Hepatocyte (in vitro differentiated cells): ENCODE data around the gene GLYATL2. TPM values are rescaled to one million over a fixed set of nuclear protein-coding genes. Genes with fewer than 3 reads are reported as not detected.

ENCODE experiments used
- DNase-seq: peaks from one replicate; pipeline ENCODE4 v3.0.0-alpha.2; 2016; ENCODE audit warnings: low spot score
- H2AFZ ChIP-seq: fragments of 200-600 bp; sonication (generic); 2 replicates; pipeline ENCODE4 v1.6.0; 2016; ENCODE audit warnings: antibody characterized with exemption, mild to moderate bottlenecking
- H3K27ac ChIP-seq: fragments of 200-600 bp; sonication (generic); 2 replicates; pipeline ENCODE4 v1.5.1; 2016; ENCODE audit warnings: mild to moderate bottlenecking
- H3K27me3 ChIP-seq: fragments of 200-600 bp; sonication (generic); 2 replicates; pipeline ENCODE4 v1.6.1; 2016
- H3K36me3 ChIP-seq: fragments of 200-600 bp; sonication (generic); replicated peaks from 2 replicates; pipeline ENCODE4 v1.5.1; 2016; ENCODE audit warnings: low read depth; ENCODE audit not compliant: insufficient read depth
- H3K4me1 ChIP-seq: fragments of 200-600 bp; sonication (generic); 2 replicates; pipeline ENCODE4 v1.5.1; 2016; ENCODE audit warnings: mild to moderate bottlenecking, moderate library complexity; ENCODE audit not compliant: insufficient read depth
- H3K4me2 ChIP-seq: fragments of 200-600 bp; sonication (generic); 2 replicates; pipeline ENCODE4 v1.6.0; 2016
- H3K4me3 ChIP-seq: fragments of 200-600 bp; sonication (generic); 2 replicates; pipeline ENCODE4 v1.5.1; 2016; ENCODE audit warnings: mild to moderate bottlenecking
- H3K79me2 ChIP-seq: fragments of 200-600 bp; sonication (generic); 2 replicates; pipeline ENCODE4 v1.6.0; 2017; ENCODE audit warnings: mild to moderate bottlenecking
- H3K9me2 ChIP-seq: fragments of 200-600 bp; sonication (generic); replicated peaks from 2 replicates; pipeline ENCODE4 v1.6.0; 2017; ENCODE audit warnings: mild to moderate bottlenecking; ENCODE audit not compliant: insufficient read depth
- H3K9me3 ChIP-seq: fragments of 200-600 bp; sonication (generic); 2 replicates; pipeline ENCODE4 v1.5.1; 2016; ENCODE audit warnings: low read depth, mild to moderate bottlenecking
- H4K20me1 ChIP-seq: fragments of 200-600 bp; sonication (generic); 2 replicates; pipeline ENCODE4 v1.6.0; 2016; ENCODE audit warnings: mild to moderate bottlenecking; ENCODE audit not compliant: insufficient read depth, poor library complexity, severe bottlenecking
- CTCF ChIP-seq: fragments of 200-600 bp; sonication (generic); IDR thresholded peaks from 2 replicates; pipeline ENCODE4 v1.5.1; 2016; ENCODE audit warnings: antibody characterized with exemption, mild to moderate bottlenecking; ENCODE audit not compliant: poor library complexity
- EZH2 ChIP-seq: fragments of 200-600 bp; sonication (generic); IDR thresholded peaks from 2 replicates; pipeline ENCODE4 v1.6.1; 2016; ENCODE audit warnings: antibody characterized with exemption, mild to moderate bottlenecking, borderline replicate concordance
- EZH2phosphoT487 ChIP-seq: fragments of 200-600 bp; sonication (generic); IDR thresholded peaks from one replicate; pipeline ENCODE4 v1.6.1; 2018; ENCODE audit warnings: antibody characterized with exemption, mild to moderate bottlenecking, low read depth, moderate library complexity; ENCODE audit not compliant: unreplicated experiment, severe bottlenecking
- WGBS: methylation state at CpG from one replicate; pipeline ENCODE4 v1.1.6; 2016; ENCODE audit warnings: low lambda C conversion rate; ENCODE audit errors: missing lambda C conversion rate; 5-methylcytosine and 5-hydroxymethylcytosine counted together
- polyA plus RNA-seq: library from polyadenylated mRNA; unstranded; fragments of >200 nt; fragmentation: Nextera tagmentation; extraction: Ambion mirVana; gene quantifications from 2 replicates; pipeline ENCODE4 v1.2.1, GENCODE V29; 2016
- total RNA-seq: library from RNA; depleted of rRNA; stranded (reverse); fragments of >200 nt; gene quantifications from 2 replicates; pipeline ENCODE4 v1.2.3, GENCODE V29; 2014

The GLYATL2 gene
- total and polyA plus RNA-seq, 2 experiments from 2014 or later, result 0.90 TPM; not detected in 1

DNA sequence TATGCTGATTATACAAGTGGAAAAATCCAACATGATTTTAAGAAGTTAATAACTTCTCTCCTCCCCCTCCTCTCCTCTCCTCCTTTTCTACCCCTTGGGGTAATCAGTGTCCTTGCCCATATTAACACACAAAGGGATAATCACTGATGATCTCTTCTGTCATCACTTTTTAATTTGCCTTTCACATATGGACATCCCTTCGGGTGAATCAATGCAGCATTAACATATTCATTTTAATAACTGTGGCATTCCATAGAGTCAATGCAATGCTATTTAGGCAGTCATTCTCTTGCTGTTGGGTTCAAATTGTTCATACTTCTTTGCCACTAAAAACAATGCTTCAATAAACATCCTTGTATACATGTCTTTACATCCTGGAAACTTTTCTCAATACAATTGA is 42.9 kb upstream of the GLYATL2 start:
- H3K36me3 ChIP-seq, result no peaks in the 10 kb centered on the region
- no peaks in the 10 kb centered on the region for H3K9me2 ChIP-seq
- H3K79me2 ChIP-seq, result no peaks in the 10 kb centered on the region
- 84% methylated on average over 1 of the region's 1 CpG for WGBS
- no peak overlapping the region for H2AFZ ChIP-seq
- no peak for DNase-seq
- H3K27me3 ChIP-seq, result no peaks in the 10 kb centered on the region
- no peak for TF ChIP-seq CTCF
- no peak for TF ChIP-seq EZH2
- no peak for TF ChIP-seq EZH2phosphoT487
- no peaks in the 10 kb centered on the region for H4K20me1 ChIP-seq
- no peaks in the 10 kb centered on the region for H3K9me3 ChIP-seq
- H3K4me3 ChIP-seq, result no peak overlapping the region
- no peak overlapping the region for H3K27ac ChIP-seq
- no peak overlapping the region for H3K4me2 ChIP-seq
- no peaks in the 10 kb centered on the region for H3K4me1 ChIP-seq

DNA sequence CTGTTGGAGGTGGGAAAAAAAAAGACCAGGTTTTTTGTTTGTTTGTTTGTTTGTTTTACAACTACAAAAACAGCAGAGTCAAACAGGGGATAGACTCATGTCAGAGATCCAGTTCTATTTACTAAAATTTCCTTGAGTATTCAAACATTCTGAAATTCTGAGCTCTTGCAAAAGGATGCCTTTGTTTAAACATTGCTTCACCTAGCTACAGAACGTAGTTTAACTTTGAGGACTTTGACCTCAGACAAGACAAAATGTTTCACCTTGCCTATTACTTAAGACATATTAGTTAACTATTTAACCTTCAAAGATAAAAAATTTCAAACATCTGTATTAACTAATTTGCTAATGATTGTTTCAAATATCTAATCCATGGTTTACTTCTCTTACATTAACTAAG is 36.1 kb upstream of the GLYATL2 start:
- 54% methylated on average over 1 of the region's 1 CpG for WGBS
- Histone ChIP-seq H3K9me3 (no peaks in the 10 kb centered on the region), H3K36me3 (no peaks in the 10 kb centered on the region), H3K27ac (no peak overlapping the region), H3K4me2 (no peak overlapping the region), H3K27me3 (no peaks in the 10 kb centered on the region), H3K9me2 (no peaks in the 10 kb centered on the region), H3K4me3 (no peak overlapping the region), H4K20me1 (no peaks in the 10 kb centered on the region), H3K79me2 (no peaks in the 10 kb centered on the region), H2AFZ (no peak overlapping the region), H3K4me1 (peaks cover 4% of the 10 kb centered on the region)
- TF ChIP-seq EZH2phosphoT487, result no peak
- TF ChIP-seq CTCF, result no peak
- TF ChIP-seq EZH2, result no peak
- DNase-seq, result no peak

- Histone ChIP-seq H3K79me2 (no peaks in the 10 kb centered on the region), H3K4me2 (no peak overlapping the region), H3K36me3 (no peaks in the 10 kb centered on the region), H3K9me3 (no peaks in the 10 kb centered on the region), H4K20me1 (no peaks in the 10 kb centered on the region), H2AFZ (no peak overlapping the region), H3K4me3 (no peak overlapping the region), H3K27me3 (no peaks in the 10 kb centered on the region), H3K27ac (no peak overlapping the region), H3K9me2 (no peaks in the 10 kb centered on the region), H3K4me1 (peaks cover 4% of the 10 kb centered on the region)
- DNase-seq, result no peak
- no peak for TF ChIP-seq EZH2
- no peak for TF ChIP-seq EZH2phosphoT487
- no peak for TF ChIP-seq CTCF
Observed at GRCh38 chr11:58880166-58880565, 35.7 kb upstream of the GLYATL2 start.

DNA sequence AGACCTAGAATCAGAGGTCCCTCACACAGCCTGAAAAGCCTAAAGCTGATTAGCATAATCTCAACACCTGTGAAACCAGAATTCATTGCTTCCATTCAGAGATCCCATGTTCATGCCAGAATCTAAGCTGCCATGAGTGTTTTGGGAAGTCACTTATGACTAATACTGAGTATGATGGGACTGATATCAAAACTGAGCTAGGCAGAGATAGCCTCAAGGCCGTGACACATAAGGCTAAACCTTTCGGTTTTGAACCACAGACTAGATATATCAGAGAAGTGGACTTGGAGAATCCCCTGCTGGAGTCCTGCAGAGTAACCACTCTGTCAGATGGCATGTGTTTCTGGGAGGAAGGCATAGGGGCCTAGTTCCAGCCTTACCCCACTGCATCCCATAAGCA is 23.1 kb upstream of the GLYATL2 start:
- 86% methylated on average over 2 of the region's 2 CpGs for whole genome bisulfite sequencing

More for the DNA sequence above, 23.1 kb upstream of the GLYATL2 start:
- Histone ChIP-seq H3K4me2 (no peak overlapping the region), H3K79me2 (no peaks in the 10 kb centered on the region), H3K9me3 (no peaks in the 10 kb centered on the region), H3K4me3 (no peak overlapping the region), H3K4me1 (no peaks in the 10 kb centered on the region), H4K20me1 (no peaks in the 10 kb centered on the region), H3K27me3 (no peaks in the 10 kb centered on the region), H3K27ac (no peak overlapping the region), H3K9me2 (no peaks in the 10 kb centered on the region), H2AFZ (no peak overlapping the region), H3K36me3 (no peaks in the 10 kb centered on the region)
- DNase-seq, result no peak
- TF ChIP-seq CTCF (no peak), EZH2phosphoT487 (no peak), EZH2 (no peak)
